ENCODE measurements around the gene CPSF6.
"Not testable (repeated sequence)": the region's sequence is repeated elsewhere in the genome, so short reads cannot be mapped to it uniquely, and the experiment has no call there.

The CPSF6 gene, protein sequence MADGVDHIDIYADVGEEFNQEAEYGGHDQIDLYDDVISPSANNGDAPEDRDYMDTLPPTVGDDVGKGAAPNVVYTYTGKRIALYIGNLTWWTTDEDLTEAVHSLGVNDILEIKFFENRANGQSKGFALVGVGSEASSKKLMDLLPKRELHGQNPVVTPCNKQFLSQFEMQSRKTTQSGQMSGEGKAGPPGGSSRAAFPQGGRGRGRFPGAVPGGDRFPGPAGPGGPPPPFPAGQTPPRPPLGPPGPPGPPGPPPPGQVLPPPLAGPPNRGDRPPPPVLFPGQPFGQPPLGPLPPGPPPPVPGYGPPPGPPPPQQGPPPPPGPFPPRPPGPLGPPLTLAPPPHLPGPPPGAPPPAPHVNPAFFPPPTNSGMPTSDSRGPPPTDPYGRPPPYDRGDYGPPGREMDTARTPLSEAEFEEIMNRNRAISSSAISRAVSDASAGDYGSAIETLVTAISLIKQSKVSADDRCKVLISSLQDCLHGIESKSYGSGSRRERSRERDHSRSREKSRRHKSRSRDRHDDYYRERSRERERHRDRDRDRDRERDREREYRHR

DNA sequence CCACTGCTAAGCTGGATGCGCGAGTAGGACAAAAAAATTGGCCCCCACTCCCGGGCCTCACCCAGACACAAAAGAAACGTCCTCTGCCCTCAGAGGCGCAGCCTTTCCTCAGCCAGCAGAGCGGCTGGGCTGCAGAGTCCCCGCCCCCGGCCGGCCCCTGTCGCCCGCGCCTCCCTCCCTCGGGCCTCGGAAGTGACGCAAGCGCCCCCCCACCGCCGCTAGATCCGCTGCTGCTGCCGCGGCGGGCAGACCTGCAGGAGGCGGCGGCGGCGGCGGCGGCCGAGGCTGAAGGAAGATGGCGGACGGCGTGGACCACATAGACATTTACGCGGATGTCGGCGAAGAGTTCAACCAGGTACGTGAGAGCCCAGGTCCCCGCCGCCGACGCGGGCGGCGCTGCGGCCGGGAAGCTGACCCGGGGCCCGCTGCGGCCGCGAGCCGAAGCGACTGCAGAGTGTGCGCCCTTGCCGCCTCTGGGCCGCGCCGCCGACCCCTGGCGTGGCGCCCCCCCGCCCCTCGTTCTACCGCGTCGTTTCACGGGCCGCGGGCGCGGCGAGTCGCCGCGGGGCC lies at the start of gene CPSF6:
Gene CPSF6 (plus strand): TSS at position 218 of the 570 bp plus-strand sequence. CDS start 78 bp downstream, at position 296.
- peak; percentile 95 for DNase-seq

DNA sequence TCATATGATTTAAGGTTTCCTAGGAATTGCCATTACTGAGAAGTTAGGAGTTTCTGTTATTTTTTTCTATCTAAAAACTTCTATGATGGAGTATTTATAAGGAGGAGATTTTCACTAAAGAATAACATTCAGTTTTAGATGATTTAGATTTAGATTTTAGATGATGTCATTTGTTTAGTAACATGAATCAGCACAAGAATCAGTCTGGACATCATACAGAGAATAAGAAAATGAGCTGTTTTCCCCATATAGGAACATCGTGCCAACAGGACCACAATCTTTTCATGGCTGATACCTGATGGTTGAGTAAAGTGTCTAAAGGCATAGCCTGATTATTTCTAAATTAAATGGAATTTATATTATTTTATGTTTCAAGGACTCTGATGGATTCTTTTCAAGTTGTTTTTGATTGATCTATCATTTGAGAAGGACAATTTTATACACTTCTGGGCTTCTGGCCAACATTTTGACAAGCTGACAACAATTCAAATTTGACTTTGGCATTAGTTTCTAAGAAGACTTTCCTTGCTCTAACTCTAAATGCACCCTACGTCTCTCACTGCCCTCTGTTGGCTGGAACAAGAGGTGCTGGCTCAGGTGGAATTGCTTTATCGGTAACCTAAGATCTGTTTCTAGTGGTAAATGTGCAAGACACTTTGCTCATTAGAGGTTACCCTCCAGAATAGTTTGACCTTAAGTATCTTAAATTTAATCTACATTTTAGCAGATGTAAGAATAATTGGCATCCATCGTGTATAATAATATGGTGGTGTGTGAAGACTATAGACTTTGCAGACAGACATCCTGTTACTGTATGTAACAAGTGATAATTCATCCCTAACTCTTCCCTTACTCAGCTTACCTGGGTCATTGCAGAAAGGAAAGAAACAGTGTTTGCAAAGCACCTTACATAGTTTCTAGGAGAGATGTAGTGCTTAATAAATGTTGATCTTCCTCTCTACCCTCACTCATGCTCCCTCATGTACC lies 42.8 kb upstream of the CPSF6 start:
- DNase-seq = no peak

DNA sequence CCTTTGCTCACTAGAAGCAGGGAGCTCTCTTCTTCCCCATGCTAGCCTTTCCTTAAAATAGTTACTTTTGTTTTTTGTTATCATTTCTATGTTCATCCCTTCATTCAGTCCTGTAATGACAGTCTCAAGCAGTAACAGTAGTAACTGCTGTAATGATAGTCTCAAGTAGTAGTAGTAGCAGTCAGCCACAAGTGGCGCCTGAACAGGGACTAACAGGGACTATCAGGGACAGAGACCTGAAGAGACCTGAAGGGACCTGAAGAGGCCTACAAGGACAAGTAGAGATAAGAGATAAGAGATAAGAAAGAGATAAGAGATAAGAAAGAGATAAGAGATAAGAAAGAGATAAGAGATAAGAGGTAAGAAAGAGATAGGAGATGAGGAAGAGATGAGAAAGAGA lies 39.4 kb upstream of the CPSF6 start:
- DNase-seq = not testable (repeated sequence)

DNA sequence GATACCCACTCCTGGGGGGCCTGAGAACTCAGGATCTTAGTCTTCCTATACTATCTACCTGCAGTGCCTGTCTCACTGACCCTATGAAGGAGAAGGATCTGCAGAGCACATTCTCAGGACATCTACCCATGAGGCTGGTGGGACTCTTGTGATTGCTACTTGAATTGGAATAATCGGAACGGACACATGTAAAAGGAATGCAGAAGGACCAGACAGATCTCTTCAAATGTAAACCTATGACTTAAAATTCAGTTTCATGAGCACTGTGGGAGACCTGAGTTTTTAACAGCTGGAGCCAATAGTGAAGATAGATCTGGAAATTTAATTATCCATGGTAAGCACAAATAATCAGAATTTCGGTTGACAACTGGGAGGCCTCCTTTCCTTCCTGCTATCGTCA lies 35.2 kb upstream of the CPSF6 start:
- DNase-seq = no peak

DNA sequence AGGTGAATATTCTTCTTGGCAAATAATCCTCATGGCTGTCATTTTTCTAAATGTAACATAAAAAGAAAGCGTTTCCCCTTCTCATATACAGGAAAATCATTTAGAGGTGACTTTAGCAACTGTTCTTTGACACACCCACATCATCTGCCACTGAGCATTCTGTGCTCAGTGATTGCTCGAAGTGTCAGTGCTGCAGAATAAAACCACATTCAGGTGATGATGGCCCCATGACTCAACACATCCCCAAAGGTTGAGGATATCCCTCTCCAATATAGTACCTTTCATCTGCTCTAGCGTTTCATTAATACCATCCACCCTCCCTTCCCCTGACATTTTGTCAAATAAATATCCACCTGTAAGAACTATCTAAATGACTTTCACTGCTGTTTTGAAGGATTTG lies 28.7 kb upstream of the CPSF6 start:
- no peak for DNase-seq

DNA sequence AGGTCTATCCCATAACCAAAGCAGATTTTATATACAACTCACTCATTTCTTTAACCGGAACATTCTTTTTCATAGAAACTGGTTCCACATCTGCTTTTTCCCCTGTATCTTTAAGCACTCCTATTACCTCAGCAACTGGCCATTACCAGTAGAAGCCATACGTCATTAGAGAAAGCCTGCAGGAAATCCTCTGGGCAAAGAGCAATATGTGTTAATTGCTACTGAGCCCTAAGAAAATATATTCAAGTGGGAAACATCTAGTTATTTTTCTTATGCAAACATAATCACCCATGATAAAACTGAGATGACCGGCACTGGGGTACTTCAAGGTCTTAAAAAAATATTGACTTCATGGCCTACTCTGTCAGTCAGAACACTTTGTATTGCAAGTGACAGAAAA lies 28.2 kb upstream of the CPSF6 start:
- DNase-seq = no peak

DNA sequence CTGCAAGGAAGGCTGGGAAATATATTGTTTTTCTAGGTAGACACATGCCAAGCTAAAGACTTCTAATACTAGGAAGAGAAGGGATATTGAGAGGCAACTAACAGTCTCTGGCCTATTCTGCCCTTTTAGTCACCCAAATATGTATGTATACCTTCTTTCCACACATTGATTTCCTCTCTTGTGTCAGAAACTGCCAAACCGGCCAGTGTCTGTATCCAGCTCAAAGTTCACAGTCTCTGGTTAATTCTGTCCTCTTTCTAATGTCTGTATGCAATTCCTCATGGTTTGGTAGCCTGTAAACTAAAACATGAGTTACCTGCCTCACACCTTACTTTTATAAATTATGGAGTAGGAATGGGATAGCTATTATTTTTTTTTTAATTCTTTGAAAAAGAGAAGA lies 25.2 kb upstream of the CPSF6 start:
- no peak for DNase-seq

DNA sequence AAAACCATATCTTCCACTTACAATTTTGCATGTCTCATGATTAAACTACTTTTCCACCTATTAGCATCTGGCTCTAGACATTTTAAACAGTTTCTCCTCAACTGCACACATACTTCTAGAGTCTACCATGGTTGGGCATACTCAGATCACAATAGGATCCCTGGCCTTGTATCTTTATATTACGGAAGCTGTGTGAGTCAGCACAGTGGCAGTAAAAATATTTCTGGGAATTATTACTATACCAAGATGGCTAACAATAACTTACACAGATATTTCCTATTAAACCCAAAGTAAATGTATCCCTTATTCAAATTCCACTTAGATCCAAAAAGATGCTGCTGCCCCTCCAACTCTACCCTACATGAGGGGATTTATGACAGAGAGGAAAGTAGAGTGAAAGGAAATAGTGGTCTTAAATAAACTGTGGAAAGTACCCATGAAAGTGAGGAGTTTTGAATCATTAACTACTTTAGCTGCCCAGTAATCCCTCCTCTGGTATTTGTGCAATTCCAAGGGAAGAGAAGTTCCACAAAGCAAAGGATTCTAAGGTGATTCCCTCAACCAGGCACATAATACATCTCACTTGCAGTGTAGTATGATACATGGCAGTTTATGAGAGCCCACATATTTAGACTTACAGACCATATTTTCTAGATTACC lies 14.0 kb upstream of the CPSF6 start:
- DNase-seq = no peak

DNA sequence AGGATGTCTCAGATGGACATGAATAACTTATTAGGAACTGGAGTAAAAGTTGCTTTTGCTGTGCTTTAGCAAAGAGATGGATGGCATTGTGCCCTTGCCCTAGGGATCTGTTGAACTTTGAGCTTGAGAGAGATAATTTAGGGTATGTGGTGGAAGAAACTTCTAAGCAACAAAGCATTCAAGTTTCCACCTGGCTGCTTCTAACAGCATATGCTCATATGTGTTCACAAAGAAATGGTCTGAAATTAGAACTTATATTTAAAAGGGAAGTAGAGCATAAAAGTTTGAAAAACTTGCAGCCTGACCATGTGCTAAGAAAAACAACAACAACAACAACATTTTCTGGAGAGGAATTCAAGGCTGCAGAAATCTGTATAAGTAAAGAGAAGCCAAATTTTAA lies 7.9 kb upstream of the CPSF6 start:
- DNase-seq = no peak

DNA sequence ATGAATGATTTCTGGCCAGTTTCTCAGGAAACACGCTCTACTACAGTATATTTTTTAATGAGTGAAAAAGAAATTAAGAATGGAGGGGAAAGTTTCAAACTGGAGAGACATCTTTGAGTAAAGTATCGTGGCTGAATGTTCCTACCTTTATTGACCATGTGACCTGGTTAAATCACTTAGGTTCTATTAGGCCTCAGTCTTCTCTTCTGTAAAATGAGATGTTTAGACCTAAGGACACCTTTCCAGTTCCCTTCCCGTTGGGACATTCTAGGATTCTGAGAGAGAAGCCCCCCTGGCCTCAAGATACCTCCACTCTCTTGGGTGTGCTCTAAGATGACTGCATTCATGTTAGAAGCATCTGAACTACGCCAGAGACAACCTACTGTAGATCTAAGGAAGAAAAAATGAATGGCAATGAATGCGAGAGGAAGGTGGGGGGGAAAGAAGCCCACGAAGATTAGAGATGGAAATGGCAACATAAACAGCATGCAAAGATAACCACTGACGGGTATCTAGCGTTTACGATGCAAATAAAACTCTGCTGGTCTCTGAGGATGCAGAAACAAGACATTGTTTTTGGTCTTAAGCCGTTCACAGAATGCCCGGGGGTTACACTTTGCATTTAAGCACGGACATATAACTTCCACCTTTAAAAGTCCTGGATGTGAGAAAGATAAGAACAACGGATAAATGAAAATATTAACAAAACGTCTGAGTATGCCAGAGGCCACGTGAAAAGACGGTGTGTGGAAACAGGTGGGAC lies 599 bp upstream of the CPSF6 start:
- no peak for DNase-seq

DNA sequence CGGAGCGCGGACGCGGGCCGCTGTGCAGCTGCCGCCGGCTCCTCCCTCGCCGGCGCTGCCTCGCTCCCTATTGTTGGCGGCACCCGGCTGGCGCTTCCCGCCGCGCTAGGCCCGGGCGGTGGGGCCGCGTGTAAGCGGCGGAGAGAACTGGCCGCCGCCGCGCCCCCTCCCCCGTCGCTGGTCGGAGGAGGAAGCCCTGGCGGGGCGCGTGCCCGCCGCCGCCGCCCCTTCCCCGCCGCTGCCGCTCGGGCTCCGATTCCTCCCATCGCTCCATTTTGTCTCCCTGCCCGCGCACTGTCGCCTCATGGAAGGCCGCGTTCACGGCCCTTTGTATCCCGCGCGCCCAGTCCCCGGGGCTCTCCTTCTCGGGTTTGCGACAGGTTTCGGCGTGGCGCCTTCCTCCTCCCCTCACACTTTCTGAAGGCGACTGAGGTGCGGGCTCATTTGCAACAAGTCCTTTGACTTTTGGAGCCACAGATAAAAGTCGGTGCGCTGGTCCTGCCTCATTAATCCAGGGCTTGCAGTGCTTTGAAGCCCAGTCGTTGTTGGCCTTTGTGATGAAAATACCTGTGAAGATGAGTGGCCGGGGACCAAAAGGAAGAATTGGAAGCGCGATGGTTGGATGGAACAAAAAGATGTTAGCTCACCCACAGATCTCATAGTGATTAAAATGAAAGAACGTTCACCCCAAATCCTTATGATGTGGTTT lies 707 bp downstream of the CPSF6 start:
- DNase-seq = peak; percentile 64

DNA sequence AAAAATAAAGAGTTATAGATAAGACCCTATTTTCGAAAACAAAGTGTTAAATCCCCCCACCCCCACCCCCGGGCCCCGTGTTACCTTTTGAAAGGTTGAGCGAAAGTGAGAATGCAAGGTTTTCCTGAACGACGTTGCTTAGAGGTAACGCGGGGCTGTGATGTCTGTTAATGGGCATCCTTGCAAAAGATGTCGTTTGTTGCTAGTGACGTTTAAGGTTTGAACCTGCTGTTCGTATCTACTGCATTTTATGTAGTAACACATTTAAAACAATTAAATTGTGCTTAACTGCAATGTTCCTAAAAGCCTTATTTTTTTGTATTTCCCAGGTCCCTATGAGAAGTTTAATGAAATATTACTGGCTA lies 1.2 kb downstream of the CPSF6 start:
- DNase-seq = no peak

DNA sequence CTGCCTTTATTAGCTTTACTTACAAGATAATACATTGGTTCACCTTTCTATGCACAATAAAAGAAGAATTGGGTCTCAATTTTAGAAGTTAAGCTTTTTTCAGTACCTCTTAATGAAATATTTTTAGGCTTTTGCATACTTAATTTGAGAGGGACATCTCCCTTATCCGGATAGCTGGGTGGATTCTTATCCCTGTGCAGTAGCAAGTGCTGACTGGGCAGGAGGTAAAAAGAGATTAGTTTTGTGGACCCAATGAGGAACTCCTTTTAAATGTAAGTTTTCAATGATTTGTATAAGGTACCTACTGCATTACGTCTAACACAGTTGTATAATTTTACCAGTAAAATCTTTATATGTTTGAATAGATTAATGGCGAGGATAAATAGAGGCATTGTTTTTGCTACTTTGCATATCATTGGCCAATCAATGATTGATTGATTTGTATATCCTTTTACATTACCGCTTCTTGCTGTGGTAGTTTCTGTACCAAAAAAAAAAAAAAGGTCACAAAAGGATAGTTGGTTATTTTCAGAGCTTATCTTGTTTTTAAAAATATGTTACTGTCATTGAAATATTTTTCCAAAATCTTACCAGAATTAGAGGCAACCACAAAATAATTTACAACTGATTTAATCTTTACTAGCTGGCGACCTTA lies 2.2 kb downstream of the CPSF6 start:
- no peak for DNase-seq

DNA sequence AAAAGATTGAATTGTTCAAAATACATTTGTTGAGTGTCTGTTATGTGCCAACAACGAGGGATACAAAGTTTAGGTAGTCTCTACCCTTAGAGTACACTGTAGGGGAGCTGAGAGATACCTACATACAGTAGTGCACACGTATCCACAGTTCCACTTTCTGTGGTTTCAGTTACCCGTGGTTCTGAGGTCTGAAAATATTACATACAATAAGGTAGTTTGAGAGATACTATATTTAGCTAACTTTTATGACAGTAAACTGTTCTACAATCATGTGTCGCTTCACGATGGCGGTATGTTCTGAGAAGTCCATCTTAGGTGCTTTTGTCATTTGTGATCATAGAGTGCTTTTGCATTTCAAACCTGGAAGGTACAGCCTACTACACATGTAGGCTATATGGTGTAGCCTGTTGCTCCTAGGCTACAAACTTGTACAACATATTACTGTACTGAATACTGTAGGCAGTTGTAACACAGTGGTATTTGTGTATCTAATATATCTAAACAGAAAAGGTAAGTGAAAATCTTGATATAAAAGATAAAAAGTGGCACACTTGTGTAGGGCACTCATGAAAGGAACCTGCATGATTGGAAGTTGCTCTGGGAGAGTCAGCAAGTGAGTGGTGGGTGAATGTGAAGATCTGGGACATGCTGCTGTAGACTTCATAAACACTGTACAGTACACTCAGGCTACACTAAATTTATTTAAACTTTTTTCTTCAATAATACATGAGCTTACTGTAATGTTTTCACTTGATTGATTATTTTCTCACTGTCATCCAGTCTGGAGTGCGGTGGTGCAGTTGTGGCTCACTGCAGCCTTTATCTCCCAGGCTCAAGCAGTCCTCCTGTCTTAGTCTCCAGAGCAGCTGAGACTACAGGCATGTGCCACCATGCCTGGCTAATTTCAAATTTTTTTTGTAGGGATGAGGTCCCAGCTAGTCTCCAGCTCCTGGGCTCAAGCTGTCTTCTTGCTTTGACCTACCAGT lies 4.0 kb downstream of the CPSF6 start:
- no peak for DNase-seq

DNA sequence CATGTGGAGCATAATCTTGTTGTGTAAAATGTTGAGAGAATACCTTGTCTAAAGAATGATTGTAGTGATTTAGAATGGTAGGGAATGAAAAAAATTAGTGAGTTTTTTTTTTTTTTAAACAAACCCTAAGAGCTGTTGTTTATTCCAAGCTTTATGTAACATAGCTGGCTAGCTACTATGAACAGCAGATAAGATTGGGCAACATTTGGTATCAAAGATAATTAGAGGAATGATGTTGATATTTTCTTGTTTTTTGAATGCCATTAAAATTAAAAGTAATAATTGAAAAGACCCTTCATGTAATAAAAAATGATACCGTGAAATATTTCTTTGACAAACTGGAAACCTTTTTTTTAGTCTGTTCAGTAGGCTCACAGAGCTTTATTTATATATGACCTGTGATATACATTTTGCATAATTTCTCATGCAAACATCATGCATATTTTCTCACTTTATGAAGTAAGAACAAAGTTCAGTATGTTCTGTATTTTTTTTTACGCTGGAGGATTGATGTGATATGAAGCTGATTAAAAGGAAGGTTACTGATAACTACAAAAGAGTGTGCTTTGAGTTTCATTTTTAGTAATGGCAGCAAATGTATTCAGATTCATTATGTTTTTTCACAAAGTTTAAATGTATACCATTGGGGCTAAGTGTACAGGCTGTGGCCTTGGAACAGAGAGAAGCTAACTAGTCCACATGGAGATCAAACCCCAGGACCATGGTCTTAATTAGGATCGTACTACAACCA lies 8.1 kb downstream of the CPSF6 start:
- no peak for DNase-seq

DNA sequence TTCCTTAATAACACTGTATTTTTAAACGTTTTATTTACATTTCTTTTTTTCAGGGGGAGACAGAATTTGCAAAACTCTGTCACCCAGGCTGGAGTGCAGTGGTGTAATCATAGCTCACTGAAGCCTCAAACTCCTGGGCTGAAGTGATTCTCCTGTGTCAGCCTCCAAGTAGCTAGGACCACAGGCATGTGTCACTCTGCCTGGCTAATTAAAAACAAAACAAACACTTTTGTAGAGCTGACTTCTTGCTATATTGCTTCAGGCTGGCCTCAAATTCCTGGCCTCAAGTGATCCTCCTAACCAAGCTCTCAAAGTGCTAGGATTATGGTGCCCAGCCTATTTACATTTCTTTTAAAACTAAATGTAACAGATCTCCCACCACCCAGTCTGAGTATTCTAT lies 12.7 kb downstream of the CPSF6 start:
- DNase-seq = no peak

DNA sequence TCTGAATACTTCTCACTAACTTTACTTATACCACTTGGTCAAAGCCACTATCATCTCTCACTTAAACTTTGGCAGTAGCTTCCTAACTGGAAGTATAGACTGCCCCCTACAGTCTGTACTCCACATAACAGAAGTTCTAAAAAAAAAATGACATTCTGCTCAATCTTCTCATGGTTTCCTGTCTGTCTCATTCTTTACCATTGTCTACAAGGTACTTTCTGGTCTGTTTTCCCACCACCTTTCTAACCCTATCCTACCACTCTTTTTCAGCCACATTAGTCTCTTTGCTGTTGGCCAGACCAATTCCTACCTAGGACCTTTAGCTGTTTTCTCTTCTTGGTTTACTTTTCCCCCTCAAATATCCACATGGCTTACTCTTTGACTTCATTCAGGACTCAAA lies 14.7 kb downstream of the CPSF6 start:
- DNase-seq = peak; percentile 22

DNA sequence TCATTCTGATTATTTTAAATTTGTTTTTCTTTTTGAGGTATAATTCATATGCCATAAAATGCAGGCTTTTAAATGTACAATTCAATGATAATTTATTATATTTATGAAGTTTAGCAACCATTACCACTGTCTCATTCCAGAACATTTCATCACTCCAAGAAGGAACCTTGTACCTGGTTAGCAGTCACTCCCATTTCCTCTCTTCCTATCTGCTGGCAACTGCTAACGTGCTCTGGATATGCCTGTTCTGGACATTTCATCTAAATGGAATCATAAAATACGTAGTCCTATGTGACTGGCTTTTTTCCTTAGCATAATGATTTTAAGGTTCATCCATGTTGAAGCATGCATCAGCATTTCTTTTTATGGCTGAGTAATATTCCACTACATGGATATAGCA lies 15.5 kb downstream of the CPSF6 start:
- DNase-seq = no peak

DNA sequence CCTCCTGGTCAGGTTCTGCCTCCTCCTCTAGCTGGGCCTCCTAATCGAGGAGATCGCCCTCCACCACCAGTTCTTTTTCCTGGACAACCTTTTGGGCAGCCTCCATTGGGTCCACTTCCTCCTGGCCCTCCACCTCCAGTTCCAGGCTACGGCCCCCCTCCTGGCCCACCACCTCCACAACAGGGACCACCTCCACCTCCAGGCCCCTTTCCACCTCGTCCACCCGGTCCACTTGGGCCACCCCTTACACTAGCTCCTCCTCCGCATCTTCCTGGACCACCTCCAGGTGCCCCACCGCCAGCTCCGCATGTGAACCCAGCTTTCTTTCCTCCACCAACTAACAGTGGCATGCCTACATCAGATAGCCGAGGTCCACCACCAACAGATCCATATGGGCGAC lies 19.3 kb downstream of the CPSF6 start:
- no peak for DNase-seq
